Right atrium auricular region (tissue), 2 donors: ENCODE measurements around the gene ROR2. TPM values are rescaled to one million over a fixed set of nuclear protein-coding genes. Genes with fewer than 3 reads are reported as not detected.

Experiments
- DNase-seq: peaks from one replicate; pipeline ENCODE4 v3.0.0-alpha.2; 2019; ENCODE audit warnings: low spot score
- H3K27ac ChIP-seq, 2 donors: fragments of 200-600 bp; sonication (generic); 1 replicate in 1 of 2; 2 replicates in 1 of 2; pipeline ENCODE4 v1.5.1; 2016 to 2019
- H3K27me3 ChIP-seq, 2 donors: fragments of 200-600 bp; sonication (generic); one replicate each; pipeline versions ENCODE4 v1.5.1 to v1.6.0; 2017 to 2019
- H3K36me3 ChIP-seq: fragments of 200-600 bp; sonication (generic); one replicate; pipeline ENCODE4 v1.5.1; 2016
- H3K4me1 ChIP-seq, 2 donors: fragments of 200-600 bp; sonication (generic); one replicate each; pipeline versions ENCODE4 v1.5.1 to v1.6.0; 2017 to 2019
- H3K4me3 ChIP-seq, 2 donors: fragments of 200-600 bp; sonication (generic); 1 replicate in 1 of 2; 2 replicates in 1 of 2; pipeline ENCODE4 v1.5.1; 2017 to 2019; ENCODE audit warnings: mild to moderate bottlenecking in 1 of 2, moderate library complexity in 1 of 2
- H3K9me3 ChIP-seq, 2 donors: fragments of 200-600 bp; sonication (generic); one replicate each; pipeline ENCODE4 v1.5.1; 2019
- CTCF ChIP-seq, 2 donors: fragments of 200-600 bp; sonication (generic); IDR thresholded peaks; one replicate each; pipeline ENCODE4 v1.5.1; 2019; ENCODE audit warnings: antibody characterized with exemption in 2 of 2
- total RNA-seq, 2 donors: library from RNA; depleted of rRNA; stranded (reverse); fragments of >200 nt; gene quantifications; one replicate each; pipeline ENCODE4 v1.1.0, GENCODE V29; 2016

ROR2 gene
- total RNA-seq, 2 donors from 2014 or later, result 21.8 to 28.5 TPM

GRCh38 chr9:91753711-91754110, 196.3 kb downstream of the ROR2 start:
- Histone ChIP-seq H3K4me3 (no peak overlapping the region), H3K27me3 (no peaks in the 10 kb centered on the region), H3K36me3 (no peaks in the 10 kb centered on the region), H3K27ac (no peak overlapping the region), H3K4me1 (no peaks in the 10 kb centered on the region), H3K9me3 (no peaks in the 10 kb centered on the region)
- DNase-seq, result no peak
- TF ChIP-seq CTCF (IDR thresholded peaks at IDR 0.05), result no peak

GRCh38 chr9:91751922-91752321, 198.1 kb downstream of the ROR2 start:
- no peaks in the 10 kb centered on the region for H3K27me3 ChIP-seq
- H3K4me1 ChIP-seq, result no peaks in the 10 kb centered on the region

GRCh38 chr9:91750343-91750742, 199.7 kb downstream of the ROR2 start:
- no peak for DNase-seq
- Histone ChIP-seq H3K27ac (no peak overlapping the region), H3K4me1 (no peaks in the 10 kb centered on the region), H3K27me3 (no peaks in the 10 kb centered on the region), H3K36me3 (no peaks in the 10 kb centered on the region), H3K4me3 (no peak overlapping the region), H3K9me3 (no peaks in the 10 kb centered on the region)
- no peak for TF ChIP-seq CTCF (IDR thresholded peaks at IDR 0.05)

More at GRCh38 chr9:91751922-91752321, 198.1 kb downstream of the ROR2 start:
- Histone ChIP-seq H3K27ac (no peak overlapping the region), H3K4me3 (no peak overlapping the region), H3K36me3 (no peaks in the 10 kb centered on the region), H3K9me3 (no peaks in the 10 kb centered on the region)
- TF ChIP-seq CTCF (IDR thresholded peaks at IDR 0.05), result no peak
- no peak for DNase-seq

- no peak overlapping the region for H3K4me3 ChIP-seq
- H3K9me3 ChIP-seq, result no peaks in the 10 kb centered on the region
- H3K4me1 ChIP-seq, result no peaks in the 10 kb centered on the region
- DNase-seq, result no peak
- no peaks in the 10 kb centered on the region for H3K36me3 ChIP-seq
- no peak overlapping the region for H3K27ac ChIP-seq
- no peak for TF ChIP-seq CTCF (IDR thresholded peaks at IDR 0.05)
- H3K27me3 ChIP-seq, result no peaks in the 10 kb centered on the region
Observed at GRCh38 chr9:91746904-91747303, 203.1 kb downstream of the ROR2 start.

- Histone ChIP-seq H3K4me3 (no peak overlapping the region), H3K9me3 (no peaks in the 10 kb centered on the region), H3K27ac (no peak overlapping the region), H3K27me3 (no peaks in the 10 kb centered on the region), H3K4me1 (no peaks in the 10 kb centered on the region), H3K36me3 (no peaks in the 10 kb centered on the region)
- DNase-seq, result no peak
- no peak for TF ChIP-seq CTCF (IDR thresholded peaks at IDR 0.05)
Observed at GRCh38 chr9:91746357-91746756, 203.7 kb downstream of the ROR2 start.

- H3K4me1 ChIP-seq, result no peaks in the 10 kb centered on the region
Observed at GRCh38 chr9:91744114-91744513, 205.9 kb downstream of the ROR2 start.

More at GRCh38 chr9:91744114-91744513, 205.9 kb downstream of the ROR2 start:
- DNase-seq, result no peak
- Histone ChIP-seq H3K27ac (no peak overlapping the region), H3K36me3 (no peaks in the 10 kb centered on the region), H3K4me3 (no peak overlapping the region), H3K27me3 (no peaks in the 10 kb centered on the region), H3K9me3 (no peaks in the 10 kb centered on the region)
- no peak for TF ChIP-seq CTCF (IDR thresholded peaks at IDR 0.05)
